IMR-90 (cell line): ENCODE measurements around the gene VRTN.

Source experiments
- BHLHE40 ChIP-seq: fragments of 150-350 bp; IDR thresholded peaks from 2 replicates; pipeline ENCODE4 v1.6.1; 2016; ENCODE audit warnings: mild to moderate bottlenecking, low read depth, low read length
- CEBPB ChIP-seq: IDR thresholded peaks from 2 replicates; pipeline ENCODE4 v1.6.1; 2012; ENCODE audit warnings: low read depth, low read length, improper control_type of control experiment
- CHD1 ChIP-seq: IDR thresholded peaks from 2 replicates; pipeline ENCODE4 v1.6.1; 2012; ENCODE audit warnings: low read depth, low read length, improper control_type of control experiment
- CTCF ChIP-seq: conservative IDR thresholded peaks from 2 replicates; pipeline ENCODE4 v1.5.1; 2012; ENCODE audit warnings: mild to moderate bottlenecking, low read depth, low read length, improper control_type of control experiment
- MAFK ChIP-seq: IDR thresholded peaks from 2 replicates; pipeline ENCODE4 v1.6.1; 2012; ENCODE audit warnings: low read depth, low read length, improper control_type of control experiment
- MAZ ChIP-seq: IDR thresholded peaks from 2 replicates; pipeline ENCODE4 v1.6.1; 2012; ENCODE audit warnings: low read depth, mild to moderate bottlenecking, low read length, improper control_type of control experiment, moderate library complexity, borderline replicate concordance
- MXI1 ChIP-seq: IDR thresholded peaks from 2 replicates; pipeline ENCODE4 v1.6.1; 2012; ENCODE audit warnings: low read depth, mild to moderate bottlenecking, low read length, moderate library complexity, borderline replicate concordance
- POLR2A ChIP-seq: IDR thresholded peaks from 2 replicates; pipeline ENCODE4 v1.6.1; 2012; ENCODE audit warnings: mild to moderate bottlenecking, low read depth, low read length
- RAD21 ChIP-seq: IDR thresholded peaks from 2 replicates; pipeline ENCODE4 v1.6.1; 2012; ENCODE audit warnings: low read length, improper control_type of control experiment
- RCOR1 ChIP-seq: IDR thresholded peaks from 2 replicates; pipeline ENCODE4 v1.6.1; 2012; ENCODE audit warnings: mild to moderate bottlenecking, low read length, improper control_type of control experiment; ENCODE audit not compliant: insufficient replicate concordance
- USF2 ChIP-seq: fragments of 150-350 bp; IDR thresholded peaks from 2 replicates; pipeline ENCODE4 v1.6.1; 2017; ENCODE audit warnings: mild to moderate bottlenecking, antibody characterized with exemption, low read length, low read depth

GRCh38 chr14:74360163-74360562 is 11.9 kb downstream of the VRTN start:
- TF ChIP-seq POLR2A (no peak), CTCF (no peak), RAD21 (no peak), MAFK (no peak), CHD1 (no peak), BHLHE40 (no peak), MAZ (no peak), CEBPB (no peak), USF2 (no peak), RCOR1 (no peak), MXI1 (no peak)
